GM18508 (cell line): ENCODE results near the gene NTRK2.
A peak's percentile ranks its signal among the peaks of the same experiment; 100 is the strongest.

Experiments
- ATAC-seq: cut with Tn5 transposase; IDR thresholded peaks from one replicate; pipeline ENCODE4 v1.9.1; 2021; ENCODE audit warnings: moderate number of reproducible peaks; ENCODE audit not compliant: insufficient read depth, unreplicated experiment

The NTRK2 gene

DNA sequence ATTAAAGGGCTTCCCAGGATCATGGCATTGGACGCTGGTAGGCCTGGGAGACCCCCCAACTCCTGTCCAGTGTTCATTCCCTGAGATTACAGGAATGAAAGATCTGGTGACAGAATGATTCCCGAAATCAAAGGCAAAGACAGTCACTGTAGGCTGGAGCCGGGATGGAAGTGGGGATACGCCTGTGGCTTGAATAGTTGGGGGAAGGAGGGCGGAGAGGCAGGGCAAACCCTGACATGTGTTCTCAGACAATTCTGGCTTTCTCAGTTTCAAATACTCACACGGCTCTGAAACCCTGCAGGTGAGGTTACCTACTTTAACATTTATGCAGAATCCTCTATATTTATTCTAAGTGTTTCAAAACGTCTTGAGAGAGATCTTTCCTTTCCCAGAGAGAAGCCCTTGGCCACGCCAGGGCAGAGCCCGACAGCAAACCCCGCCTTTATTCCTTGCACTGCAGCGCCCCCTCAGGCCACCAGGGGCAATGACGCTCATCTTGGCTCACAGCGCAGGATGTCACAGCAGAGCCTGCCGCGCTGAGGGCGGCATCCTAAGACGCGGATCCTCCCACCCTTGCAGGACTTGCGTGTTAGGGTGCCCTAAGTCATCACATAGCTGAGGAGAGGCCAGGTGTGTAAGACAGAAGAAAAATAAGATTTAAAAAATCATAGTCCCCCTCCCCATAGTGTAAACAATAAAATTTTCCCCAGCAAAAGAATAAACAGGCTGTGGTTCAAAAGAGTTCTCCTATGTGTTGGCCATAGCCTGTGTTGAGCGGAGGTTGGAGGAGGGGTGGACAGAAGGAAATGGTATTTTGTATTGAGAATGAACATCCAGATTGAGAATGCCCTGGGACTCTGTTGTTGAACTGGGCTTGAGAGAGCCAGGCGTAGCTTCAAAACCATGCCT, 284.5 kb downstream of the NTRK2 start:
- ATAC-seq = peak; percentile 93

DNA sequence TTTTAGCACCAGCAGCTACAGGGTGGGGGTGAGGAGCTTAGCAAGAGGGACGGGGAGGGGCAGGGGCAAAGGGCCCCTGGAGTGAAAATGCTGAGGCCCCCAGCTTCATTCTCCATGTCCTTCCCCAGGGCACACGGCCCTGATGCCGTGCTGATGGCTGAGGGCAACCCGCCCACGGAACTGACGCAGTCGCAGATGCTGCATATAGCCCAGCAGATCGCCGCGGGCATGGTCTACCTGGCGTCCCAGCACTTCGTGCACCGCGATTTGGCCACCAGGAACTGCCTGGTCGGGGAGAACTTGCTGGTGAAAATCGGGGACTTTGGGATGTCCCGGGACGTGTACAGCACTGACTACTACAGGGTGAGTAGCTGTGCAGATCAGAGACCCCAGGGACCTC, 285.6 kb downstream of the NTRK2 start:
- no peak for ATAC-seq

DNA sequence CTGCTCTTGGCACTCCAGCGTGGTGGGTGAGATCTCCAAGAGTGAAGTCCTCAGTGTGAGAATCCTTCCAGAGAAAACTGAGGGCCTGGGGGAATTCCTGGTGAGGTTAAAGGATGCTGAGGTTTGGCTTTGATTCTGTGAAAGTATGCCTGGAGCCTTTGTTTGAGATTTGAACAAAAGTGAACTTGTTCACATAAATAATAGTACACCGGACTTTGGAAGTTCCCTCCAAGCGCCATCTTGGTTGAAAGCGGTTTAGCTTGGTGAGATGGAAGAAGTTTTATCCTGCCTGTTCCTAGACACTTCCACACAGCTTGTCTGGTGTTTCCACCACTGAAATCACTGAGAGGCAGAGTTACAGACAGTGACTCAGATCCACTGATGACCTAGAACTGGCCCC, 286.4 kb downstream of the NTRK2 start:
- no peak for ATAC-seq

DNA sequence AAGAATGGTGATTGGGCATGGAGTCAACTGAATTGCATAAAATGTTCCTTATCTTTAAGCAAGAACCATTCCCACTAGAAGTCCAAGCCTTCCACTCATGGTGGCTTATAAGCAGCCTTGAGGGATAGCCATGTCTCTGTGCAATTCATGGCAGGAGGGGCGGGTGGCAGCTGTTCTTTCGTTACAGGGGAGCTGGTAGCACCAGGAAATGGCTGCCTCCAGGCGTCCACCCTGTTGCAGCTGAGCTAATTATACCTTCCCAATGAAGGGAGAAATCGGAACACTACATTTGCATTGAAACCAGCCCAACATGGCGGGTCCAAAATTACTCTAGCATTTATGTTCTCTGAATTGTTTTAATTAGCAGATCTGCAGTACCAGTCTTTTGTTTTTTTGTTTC, 289.8 kb downstream of the NTRK2 start:
- ATAC-seq = no peak

DNA sequence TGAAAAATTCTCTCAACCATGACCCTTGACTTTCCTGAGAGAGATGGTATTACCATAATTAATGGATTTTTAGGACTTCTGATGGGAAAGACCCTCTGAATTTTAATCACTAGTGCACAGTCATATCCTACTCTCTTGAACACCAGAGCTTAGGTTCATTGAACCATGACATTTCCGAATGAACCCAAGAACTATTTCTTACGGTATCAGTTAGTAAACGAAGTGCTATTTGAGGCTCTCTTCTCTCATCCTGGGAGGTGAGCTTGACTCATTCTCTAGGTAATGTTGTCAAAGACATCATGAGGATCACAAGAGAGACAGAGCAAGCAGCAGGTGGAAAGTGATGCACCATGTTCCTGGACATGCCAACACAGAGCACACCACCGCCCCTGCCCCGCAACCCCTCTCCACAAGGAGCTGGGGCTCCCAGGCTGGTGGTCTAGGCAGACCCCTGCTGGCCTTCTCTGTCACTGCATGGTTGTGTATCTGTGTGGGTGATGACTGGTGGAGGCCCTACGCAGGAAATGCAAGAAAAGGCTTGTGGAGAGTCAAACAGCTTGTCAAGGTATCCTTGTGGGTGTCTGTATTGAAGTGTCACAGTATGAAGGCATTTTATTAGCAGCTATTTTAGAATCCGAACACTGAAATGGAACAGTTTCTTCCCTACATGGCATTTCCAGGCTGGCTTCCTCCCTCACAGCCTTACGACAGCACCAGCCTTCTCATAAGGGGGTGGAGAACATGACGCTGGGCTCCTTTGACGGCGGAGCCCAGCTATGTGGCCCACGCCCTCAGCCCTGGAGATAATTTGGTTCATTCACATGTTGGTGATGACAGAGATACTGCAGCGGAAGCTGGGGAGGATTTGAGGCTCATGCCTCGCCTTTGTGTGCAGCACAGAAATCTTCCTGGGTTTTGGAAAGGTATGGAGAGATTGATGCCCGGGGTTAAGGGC, 297.6 kb downstream of the NTRK2 start:
- ATAC-seq = no peak

DNA sequence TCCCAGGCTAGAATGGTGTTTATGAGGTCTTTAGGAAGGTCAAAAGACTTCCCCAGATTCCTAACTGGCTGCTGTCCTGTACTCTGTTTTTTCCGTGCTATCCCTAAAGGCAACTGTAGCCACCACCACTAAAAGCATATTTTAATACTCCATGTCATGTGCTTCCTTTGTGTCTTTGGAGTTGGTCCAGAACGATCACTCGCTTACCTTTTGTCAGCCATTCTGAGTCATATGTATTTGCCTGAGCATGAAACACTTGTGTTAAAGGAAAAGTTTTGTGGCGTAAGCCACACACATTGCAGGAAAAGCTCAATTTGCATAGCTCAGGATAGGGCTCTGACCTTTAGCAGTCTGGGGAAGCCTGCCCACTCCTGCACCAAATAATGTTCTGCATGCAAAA, 299.6 kb downstream of the NTRK2 start:
- no peak for ATAC-seq

DNA sequence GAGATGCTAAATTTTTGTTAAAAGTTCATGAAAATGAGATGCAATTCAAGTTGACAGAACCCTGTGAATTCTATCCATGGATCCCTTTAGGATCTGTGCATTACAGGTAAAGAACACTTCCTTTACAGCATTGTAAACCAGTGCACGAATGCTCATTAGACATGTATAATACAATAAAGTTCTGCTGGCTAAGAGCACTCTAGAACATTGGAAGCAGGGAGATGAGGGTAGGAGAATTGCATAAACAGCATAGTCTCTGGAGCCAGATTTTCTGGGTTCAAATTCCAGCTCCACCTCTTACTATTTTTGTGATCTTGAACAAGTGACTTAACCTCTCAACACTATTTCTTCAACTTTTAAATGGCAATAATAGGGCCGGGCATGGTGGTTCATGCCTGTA, 300.2 kb downstream of the NTRK2 start:
- no peak for ATAC-seq

DNA sequence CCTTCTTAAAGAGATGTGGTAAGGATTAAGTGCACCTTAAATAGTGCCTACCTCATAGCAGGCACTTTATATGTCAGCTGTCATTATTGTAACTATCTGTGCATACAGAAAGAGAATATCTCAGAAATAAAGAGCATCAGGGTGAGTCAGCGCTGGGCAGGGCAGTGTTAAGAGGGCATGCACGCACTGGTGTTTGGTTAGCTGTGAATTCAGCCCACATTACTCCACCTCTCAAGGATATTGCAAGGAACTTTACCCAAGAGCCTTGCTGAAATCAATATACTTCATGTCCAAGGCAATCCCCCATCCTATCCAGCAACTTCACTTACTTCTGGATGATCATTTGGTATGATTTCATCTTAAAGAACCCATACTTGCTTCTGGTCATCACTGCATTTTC, 300.9 kb downstream of the NTRK2 start:
- no peak for ATAC-seq

DNA sequence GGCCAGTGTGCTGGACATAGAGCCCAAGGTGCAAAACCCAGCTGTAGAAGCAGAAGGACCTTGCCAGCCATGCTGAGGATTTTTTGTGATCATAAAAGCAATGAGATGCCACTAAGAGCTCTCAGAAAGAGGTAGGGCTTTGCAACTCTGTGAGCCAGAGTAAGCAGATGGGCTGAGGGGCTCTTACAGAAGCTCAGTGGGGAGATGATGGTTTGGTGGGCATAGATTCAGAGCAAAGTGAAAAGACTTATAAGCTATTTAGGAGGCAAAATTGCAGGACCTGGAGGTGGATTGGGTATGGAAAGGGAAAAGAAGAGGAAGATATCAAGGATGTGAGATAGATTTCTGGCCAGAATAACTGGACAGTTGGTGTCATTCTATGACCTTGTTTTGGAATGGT, 302.0 kb downstream of the NTRK2 start:
- no peak for ATAC-seq

DNA sequence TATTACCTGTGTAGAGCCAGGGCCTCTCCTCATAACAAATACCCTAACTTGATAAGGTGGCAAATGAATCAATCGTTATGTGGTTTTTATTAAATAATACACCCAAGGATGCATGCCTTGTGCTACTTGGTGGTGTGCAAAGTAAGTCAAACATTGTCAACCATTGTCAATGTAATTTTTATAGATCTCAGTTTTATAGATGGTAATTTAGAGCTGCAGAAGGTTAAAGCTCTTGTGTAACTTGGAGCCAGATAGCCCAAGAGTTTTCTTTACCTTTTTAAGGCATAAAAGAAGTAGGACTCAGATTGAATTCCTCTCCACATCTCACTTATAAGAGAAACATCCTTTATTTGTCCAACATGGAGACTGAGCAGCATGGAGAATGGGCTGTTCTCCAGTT, 304.7 kb downstream of the NTRK2 start:
- no peak for ATAC-seq

DNA sequence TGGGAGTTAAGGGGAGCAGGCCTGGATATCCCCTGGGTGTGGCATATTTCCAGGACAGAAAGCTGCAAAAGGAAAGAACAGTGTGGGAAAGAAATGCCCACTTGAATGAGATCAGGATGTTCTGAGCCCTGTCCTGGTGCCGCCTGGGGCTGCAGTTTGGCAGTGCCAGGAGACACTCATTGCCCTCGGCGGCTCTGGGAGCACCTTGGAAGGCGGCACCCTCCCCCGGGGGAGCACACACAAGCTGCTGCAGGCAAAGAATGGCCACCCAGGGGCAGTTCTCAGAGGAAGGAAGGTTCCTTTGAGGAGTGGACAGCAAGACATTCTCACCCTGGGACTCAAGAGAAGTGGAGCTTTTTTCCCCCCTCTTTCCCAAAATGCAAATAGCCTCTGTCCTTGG, 305.3 kb downstream of the NTRK2 start:
- no peak for ATAC-seq

DNA sequence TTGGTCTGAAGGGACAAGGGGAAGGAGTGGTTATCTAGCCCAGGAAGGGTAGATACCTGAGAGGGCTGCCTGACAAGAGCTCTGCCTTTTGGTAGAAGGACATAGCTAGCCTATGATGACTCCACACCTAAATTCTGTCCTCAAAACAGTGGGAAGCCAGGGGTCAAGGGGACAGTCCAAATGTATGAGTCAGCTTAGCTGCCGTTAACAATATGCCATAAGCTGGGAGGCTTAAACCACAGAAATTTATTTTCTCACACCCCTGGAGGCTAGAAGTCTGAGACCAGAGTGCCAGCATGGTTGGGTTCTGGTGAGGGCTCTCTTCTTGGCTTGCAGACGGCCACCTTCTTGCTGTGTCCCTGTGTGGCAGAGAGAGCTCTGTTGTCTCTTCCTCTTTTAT, 306.4 kb downstream of the NTRK2 start:
- no peak for ATAC-seq

DNA sequence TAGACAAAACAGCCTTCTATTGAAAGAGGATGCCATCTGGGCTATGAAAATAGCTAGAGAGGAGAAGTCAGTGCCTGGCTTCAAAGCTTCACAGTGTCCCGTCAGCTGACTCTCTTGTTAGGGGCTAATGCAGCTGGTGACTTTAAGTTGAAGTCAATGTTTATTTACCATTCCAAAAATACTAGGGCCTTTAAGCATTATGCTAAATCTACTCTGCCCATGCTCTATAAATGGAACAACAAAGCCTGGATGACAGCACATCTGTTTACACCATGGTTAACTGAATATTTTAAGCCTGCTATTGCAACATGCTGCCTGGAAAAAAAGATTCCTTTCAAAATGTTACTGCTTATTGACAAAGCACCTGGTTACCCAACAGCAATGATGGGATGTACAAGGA, 309.1 kb downstream of the NTRK2 start:
- no peak for ATAC-seq

DNA sequence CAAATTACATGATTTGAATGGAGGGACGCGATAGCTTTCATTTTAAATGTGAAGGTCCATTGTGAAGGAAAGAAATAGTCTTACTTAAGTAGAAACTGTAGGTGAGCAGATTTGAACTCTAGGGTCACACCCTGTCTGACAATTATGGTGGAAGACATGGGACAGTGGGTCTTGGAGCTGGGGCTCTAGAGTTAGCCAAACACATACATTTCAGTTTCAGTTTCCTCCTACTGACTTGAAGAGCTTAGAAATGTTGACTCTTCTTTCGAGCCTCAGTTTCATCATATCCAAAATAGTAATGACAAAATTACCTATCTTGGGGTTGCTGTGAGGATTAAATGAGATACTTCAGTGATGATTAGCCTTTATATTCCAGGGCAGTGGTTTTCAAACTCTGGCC, 314.2 kb downstream of the NTRK2 start:
- ATAC-seq = no peak

DNA sequence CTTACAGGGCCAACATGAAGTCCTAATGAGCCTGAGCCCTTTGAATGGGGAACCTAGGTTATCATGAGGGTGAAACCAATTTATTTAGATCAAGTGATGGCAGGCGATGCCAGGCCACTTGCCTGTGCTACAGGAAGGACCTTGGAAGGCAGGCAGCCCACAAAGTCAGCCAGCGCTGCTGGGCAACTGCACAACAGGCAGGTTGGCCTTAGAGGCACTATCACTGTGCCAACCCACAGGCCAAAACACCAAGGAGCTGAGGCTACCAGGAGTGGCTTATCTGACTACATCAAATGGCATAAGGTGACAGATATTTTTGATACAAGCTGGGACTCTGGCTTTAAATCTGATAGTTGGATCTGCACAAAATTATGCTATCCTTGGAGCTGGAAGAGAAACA, 319.1 kb downstream of the NTRK2 start:
- ATAC-seq = no peak

DNA sequence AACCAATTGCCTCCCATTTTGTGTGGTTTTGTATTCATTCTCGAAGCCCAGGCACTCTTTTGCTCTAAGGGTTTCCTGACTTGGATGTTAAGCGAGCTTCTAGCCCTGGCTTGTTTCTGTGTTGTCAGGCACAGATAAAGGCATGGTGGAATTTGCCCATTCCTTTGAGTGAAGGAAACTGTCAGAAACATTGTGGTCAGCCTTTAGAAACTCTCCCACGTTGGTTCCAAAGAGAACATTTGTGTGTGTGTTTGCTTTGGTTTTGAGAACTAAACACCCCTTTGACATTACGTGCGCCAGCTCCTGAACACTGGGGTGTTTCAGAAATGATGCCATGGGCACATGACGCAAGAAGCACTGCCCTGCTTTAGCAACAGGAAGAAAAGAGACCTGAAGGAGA, 320.9 kb downstream of the NTRK2 start:
- no peak for ATAC-seq

DNA sequence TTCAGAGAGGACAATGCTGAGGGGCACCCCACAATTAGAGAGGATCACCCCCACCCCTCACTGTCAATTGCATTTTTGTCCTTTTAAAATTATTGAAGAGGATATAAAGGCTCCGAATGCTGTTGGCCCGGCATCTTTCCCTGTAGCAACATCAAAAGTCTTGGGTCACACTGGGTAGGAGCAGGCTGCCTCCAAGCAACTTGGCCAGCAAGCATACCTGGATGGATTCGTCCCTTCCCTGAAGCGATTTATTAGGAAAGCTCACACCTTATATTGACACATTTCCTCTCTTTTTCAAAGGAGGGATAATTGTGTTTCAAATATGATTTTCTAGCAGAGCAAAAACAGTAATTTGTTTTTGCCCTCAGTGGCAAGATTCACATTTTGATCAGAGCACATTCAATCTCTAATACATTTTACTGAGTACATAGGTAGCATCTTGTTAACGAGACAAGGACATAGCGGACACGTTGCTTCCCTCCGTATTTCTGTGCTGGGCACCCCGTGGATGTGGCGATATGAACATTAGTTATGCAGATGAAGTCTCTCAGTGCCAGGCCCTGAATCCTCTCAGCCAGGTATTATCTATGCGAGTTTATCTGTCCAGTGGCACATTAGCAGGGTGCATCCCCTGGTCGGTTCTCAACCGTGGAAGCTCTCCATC, 321.5 kb downstream of the NTRK2 start:
- ATAC-seq = no peak

DNA sequence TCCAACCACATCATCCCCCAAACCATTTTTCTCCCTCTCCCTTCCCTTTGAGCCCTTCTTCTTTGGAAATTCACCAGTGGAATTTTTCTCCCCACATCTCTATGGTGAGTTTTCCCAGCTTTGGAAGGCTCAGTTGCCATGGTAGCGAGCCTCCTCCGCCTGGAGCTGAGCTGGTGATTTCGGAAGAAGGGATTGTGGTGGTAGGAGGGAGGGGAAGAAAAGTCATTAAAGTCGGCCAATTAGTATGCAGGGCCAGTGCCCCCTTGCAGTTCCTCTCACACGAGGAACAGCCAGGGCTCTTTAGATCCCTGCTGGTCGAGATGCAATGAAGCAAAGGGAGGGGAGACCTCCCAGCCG, 322.0 kb downstream of the NTRK2 start:
- ATAC-seq = no peak

DNA sequence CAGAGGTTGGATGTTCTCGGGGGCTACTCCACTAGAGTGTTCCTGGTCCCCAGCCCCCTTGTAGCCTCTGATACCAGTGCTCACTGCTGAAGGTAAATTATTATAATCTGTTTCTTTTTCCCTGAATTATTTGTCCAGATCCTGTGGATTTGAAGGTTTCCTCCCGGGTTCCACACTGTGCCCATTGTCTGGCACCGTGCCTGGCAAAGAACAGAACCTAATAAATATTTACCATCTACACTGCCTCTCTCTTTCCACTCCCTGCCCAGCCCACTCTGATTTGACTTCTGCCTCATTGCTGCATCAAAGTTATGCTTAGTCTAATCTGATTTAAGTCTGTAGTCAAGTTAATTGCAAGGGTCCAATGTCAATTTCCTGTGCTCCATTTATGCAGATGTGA, 322.9 kb downstream of the NTRK2 start:
- no peak for ATAC-seq

DNA sequence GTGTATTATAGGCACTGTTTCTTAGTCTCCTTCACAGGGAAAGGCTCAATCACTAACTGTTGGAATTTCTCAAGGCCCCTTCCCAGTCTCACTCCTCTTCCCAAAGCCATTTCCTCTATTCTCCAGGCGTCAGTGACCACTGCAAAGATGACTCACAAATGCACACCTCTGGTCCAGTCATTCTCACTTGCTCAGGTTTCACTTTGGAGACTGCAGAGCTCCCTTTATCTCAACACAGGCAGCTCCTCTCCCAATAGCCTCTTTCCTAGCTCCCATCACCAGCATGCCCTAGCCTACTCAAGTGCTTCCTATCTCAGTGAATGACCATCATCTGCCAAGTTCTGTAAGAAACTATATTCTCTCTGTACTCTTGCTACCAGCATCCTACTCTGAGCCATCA, 323.6 kb downstream of the NTRK2 start:
- no peak for ATAC-seq

DNA sequence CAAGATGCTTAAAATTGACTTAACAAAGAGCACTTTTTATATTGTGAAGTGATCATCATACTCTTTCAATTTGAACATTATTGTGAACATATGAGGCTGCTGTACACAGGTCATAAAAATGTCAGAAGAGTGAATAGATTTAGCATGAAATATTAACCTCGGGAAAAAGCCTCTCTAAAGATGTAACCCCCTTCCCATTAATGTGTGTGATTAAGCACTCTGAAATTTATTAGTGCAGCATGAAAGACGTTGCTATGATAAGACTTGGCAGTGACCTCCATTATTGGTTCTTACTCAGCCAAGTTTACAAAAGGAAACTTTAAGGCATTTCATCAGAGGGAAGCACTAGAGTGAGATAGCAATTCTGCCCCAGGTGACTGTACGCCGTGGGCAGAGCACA, 326.5 kb downstream of the NTRK2 start:
- ATAC-seq = no peak
